Fibroblast of skin of left biceps (primary cell): ENCODE results near the gene ZNF391.
"Not testable (repeated sequence)": the region's sequence is repeated elsewhere in the genome, so short reads cannot be mapped to it uniquely, and the experiment has no call there.

Source experiments
- DNase-seq, 2 experiments: peaks; one replicate each; pipeline ENCODE4 v3.0.0-alpha.2; 2013; ENCODE audit warnings: low read depth in 2 of 2

The ZNF391 gene

DNA sequence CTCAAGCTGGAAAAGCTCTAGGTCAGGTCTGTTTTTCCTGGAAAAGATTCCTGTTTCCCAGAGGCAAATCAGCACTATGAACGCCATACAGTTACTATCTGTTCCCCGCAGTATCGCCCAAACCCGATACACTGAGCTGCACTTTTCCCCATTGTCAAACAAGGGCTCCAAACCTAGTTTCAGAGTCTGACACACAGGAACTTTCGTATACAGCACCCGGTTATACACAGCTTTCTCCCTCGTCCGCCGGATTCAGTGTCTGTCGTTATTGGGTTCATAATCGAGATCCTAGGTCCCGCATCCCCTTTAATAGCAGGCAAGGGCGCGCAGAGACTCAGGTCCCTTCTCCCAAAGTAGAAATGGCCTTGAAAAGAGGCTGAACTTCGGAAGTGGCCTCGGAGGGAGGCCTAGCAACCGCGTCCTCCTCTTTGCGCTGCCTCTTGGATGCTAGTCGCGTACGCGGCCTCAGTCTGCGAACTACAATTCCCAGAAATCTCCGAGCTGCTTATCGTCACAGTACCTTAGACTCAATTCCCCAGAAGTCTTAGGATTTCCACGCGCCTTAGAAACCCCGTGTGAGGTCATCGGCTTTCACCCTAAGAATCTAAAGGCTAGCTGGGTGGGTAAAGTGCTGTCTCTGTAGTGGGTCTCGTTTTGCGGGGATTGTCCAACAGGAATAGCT, 34.2 kb downstream of the ZNF391 start:
- no peak for DNase-seq

- not testable (repeated sequence) for DNase-seq
Measured at GRCh38 chr6:27424851-27425250, 36.3 kb downstream of the ZNF391 start.

DNA sequence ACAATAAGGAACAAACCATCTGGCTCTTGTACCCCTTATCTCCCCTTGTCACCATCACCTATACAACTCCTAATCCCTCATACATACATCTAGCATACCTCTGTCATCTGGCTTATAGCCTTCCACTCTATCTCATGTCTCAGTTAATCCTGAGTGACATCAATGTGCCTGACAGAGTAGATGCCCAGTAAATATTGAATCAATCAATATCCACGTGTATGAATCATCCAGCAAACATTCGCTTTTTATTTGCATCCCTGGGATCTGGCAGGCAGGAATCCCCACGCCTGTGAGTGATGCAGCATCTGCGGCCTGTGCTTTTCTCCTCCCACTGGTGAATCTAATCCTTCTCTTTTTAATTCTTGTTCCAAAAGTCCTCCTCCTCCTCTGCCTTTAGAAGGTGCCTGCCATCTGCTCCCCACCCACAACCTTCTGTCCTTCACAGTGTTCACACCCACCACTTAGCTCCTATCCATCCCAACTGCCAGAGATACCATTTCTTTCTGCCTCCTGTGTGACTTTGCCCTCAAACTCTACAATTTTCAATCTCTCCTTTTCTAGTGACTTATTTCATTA, 37.6 kb downstream of the ZNF391 start:
- DNase-seq, result no peak

DNA sequence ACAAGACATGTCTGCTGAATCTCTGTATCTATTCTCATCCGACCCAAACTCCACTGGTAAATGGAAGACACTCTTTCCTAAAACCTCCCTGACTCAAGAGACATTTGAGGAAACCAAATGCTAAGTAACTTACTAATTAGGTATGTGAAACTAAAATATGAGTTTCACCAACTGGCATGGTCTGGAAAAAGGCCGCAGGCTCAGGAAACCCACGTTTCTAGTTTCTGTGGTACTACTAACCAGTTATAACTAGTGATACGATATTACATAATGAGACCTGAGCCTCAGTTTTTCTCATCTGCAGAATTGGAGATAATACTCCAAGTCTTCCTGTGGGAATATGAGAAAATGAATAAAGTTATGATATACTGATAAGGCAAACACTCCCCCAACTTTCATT, 39.9 kb downstream of the ZNF391 start:
- no peak for DNase-seq

GRCh38 chr6:27428966-27429365, 40.4 kb downstream of the ZNF391 start:
- DNase-seq, result no peak

- DNase-seq, result no peak
Measured at GRCh38 chr6:27433714-27434113, 45.2 kb downstream of the ZNF391 start.

DNA sequence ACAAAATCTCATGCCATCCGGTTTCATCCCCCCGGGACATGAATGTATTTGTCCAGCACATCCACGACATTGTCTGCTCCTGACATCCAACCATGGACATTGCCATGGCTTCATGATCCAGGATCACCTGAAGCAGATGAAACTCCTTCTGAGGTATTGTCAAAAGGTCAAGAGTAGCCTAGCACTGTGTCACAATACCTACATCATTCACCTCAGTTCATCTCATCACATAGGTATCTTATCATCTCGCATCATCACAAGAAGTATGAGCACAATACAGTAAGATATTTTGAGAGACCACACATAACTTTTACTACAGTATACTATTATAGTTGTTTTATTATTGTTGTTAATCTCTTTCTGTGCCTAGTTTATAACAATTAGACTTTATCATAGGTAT, 50.8 kb downstream of the ZNF391 start:
- no peak for DNase-seq

DNA sequence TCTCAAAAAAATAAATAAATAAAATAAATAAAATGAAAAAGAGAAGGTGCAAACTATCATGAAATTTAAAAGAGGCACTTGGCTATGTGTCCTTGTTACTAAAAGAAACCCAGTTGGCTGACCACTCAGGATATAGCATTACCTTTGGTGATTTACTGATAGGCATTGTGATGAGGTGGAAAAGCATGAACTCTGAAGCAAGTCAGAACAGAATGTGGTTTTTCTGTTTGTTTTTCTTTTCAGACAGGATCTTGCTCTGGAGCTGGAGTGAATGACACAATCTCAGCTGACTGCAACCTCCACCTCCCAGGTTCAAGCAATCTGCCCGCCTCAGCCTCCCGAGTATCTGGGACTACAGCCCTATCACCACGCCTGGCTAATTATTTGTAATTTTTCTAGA, 52.4 kb downstream of the ZNF391 start:
- DNase-seq, result no peak

- DNase-seq, result no peak
Measured at GRCh38 chr6:27442932-27443331, 54.4 kb downstream of the ZNF391 start.

DNA sequence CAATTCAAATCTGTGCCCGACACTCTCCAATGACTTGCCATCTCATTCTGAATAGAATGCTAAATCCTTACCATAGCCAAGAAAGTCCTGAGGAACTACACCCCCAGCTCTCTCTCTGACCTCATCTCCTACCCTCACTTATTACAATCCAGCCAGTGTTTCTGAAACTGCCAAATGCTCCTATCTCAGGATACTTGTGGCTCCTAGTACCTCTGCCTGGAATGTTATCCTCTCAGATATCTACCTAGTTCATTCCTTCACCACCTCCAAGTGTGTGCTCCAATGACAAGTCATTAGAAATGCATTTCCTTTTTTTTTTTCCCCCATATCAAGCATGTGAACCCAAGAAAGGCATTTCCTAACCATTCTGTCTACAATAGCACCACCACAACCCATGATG, 59.9 kb downstream of the ZNF391 start:
- no peak for DNase-seq

- DNase-seq, result no peak
Measured at GRCh38 chr6:27451660-27452390, 63.3 kb downstream of the ZNF391 start.

DNA sequence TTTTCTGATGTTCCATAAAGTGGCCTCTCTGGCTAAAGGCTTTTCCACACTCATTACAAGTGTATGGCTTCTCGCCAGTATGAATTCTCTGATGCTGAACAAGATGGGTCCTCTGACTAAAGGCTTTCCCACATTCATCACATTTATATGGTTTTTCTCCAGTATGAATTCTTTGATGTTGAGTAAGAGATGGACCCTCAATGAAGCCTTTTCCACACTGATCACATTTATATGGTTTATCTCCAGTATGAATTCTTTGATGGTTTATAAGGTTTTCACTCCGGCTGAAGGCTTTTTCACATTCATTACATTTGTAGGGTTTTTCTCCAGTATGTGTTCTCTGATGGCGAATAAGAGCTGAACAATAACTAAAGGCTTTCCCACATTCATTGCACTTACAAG, 63.9 kb downstream of the ZNF391 start:
- no peak for DNase-seq
